K562 (cell line): ENCODE measurements around the gene NCOA1. TPM values are rescaled to one million over a fixed set of nuclear protein-coding genes. Genes with fewer than 3 reads are reported as not detected.

Experiments
- ATAC-seq: fragments of 200-7000 bp; cut with Tn5 transposase; 3 replicates; pipeline ENCODE4 v1.9.1; 2020; ENCODE audit warnings: moderate library complexity
- BruUV-seq: library from RNA; stranded (reverse); fragments of 400-500 nt; replicated peaks from 2 replicates; lab custom pipeline; 2021; lab: Mats Ljungman, UMichigan
- CTCF ChIA-PET: fragments of 300-600 bp; formaldehyde crosslinking; extraction: SDS; loops from one replicate; lab custom pipeline; 2021; ENCODE audit warnings: low intra/inter-chr PET ratio; lab: Yijun Ruan, JAX
- POLR2A ChIA-PET: fragments of 300-600, 350-650 bp; sonication (Branson Sonifier 250); formaldehyde crosslinking; extraction: SDS; loops from one replicate; lab custom pipeline; 2021; ENCODE audit warnings: antibody characterized with exemption, inconsistent platforms; lab: Yijun Ruan, JAX
- DNase-seq, 4 experiments: peaks; one replicate each; pipeline versions ENCODE4 v3.0.0 to v3.0.0-alpha.2; 2011 to 2018; ENCODE audit warnings: low spot score in 3 of 4, mixed read lengths in 3 of 4; ENCODE audit errors: extremely low read depth in 1 of 4
- FAIRE-seq: peaks from 2 replicates; lab custom pipeline; 2011; peaks lifted over from hg19 to GRCh38; lab: Jason Lieb, UNC
- H2AFZ ChIP-seq: 2 replicates; pipeline ENCODE4 v1.6.0; 2011; ENCODE audit warnings: low read depth, low read length, control low read depth, inconsistent platforms
- H3K27ac ChIP-seq: fragments of 200-600 bp; 3 replicates; pipeline ENCODE4 v1.8.0; 2011; ENCODE audit warnings: low read depth, mild to moderate bottlenecking, control low read depth, inconsistent platforms, low read length, moderate library complexity, mixed read lengths; ENCODE audit errors: extremely low read depth
- H3K27me3 ChIP-seq, 2 experiments: fragments of 300-600 bp in 1 of 2; 2 replicates in 1 of 2; 3 replicates in 1 of 2; pipeline versions ENCODE4 v1.6.0 to v1.8.0; 2011; ENCODE audit warnings: inconsistent platforms in 2 of 2, low read length in 2 of 2, mild to moderate bottlenecking in 1 of 2, mixed read lengths in 1 of 2, moderate library complexity in 1 of 2; ENCODE audit not compliant: control insufficient read depth in 2 of 2, insufficient read depth in 2 of 2
- H3K36me3 ChIP-seq: fragments of 300-600 bp; 3 replicates; pipeline ENCODE4 v1.8.0; 2011; ENCODE audit warnings: mild to moderate bottlenecking, low read length, inconsistent platforms; ENCODE audit not compliant: control insufficient read depth, insufficient read depth
- H3K4me1 ChIP-seq, 2 experiments: fragments of 200-600 bp in 1 of 2; replicated peaks in 1 of 2; 2 replicates in 1 of 2; 3 replicates in 1 of 2; pipeline versions ENCODE4 v1.5.1 to v1.8.0; 2011; ENCODE audit warnings: inconsistent platforms in 2 of 2, low read length in 2 of 2, mild to moderate bottlenecking in 1 of 2, mixed read lengths in 1 of 2, moderate library complexity in 1 of 2; ENCODE audit not compliant: control insufficient read depth in 2 of 2, insufficient read depth in 2 of 2
- H3K4me2 ChIP-seq: 2 replicates; pipeline ENCODE4 v1.6.1; 2011; ENCODE audit warnings: low read length, control low read depth, inconsistent platforms, mixed read lengths; ENCODE audit not compliant: insufficient read depth
- H3K4me3 ChIP-seq: fragments of 200-600 bp; sonication (generic), shearing (Covaris generic); 2 replicates; pipeline ENCODE4 v1.5.1; 2016; ENCODE audit warnings: control low read depth, inconsistent platforms
- H3K79me2 ChIP-seq: fragments of 200-600 bp; 3 replicates; pipeline ENCODE4 v1.8.0; 2011; ENCODE audit warnings: low read length, inconsistent platforms; ENCODE audit not compliant: control insufficient read depth, insufficient read depth
- H3K9ac ChIP-seq, 2 experiments: 2 replicates each; pipeline versions ENCODE4 v1.6.0 to v1.6.1; 2011; ENCODE audit warnings: low read depth in 2 of 2, low read length in 2 of 2, control low read depth in 1 of 2, inconsistent platforms in 1 of 2, mild to moderate bottlenecking in 1 of 2, mixed read lengths in 1 of 2; ENCODE audit not compliant: insufficient read depth in 1 of 2
- H3K9me1 ChIP-seq: one replicate; pipeline ENCODE4 v1.6.0; 2011; ENCODE audit warnings: inconsistent platforms, mild to moderate bottlenecking, low read length, moderate library complexity; ENCODE audit not compliant: control insufficient read depth, insufficient read depth
- H3K9me3 ChIP-seq: replicated peaks from 2 replicates; pipeline ENCODE4 v1.5.1; 2011; ENCODE audit warnings: low read depth, low read length, inconsistent platforms; ENCODE audit not compliant: control insufficient read depth, insufficient read depth
- H4K20me1 ChIP-seq: replicated peaks from 2 replicates; pipeline ENCODE4 v1.6.1; 2011; ENCODE audit warnings: low read length, inconsistent platforms, mixed read lengths; ENCODE audit not compliant: control insufficient read depth, insufficient read depth
- BMI1 ChIP-seq: fragments of 150-350 bp; IDR thresholded peaks from 2 replicates; pipeline ENCODE4 v1.6.1; 2014; ENCODE audit warnings: low read length
- GATAD2B ChIP-seq: fragments of 450-650 bp; IDR thresholded peaks from 2 replicates; pipeline ENCODE4 v1.6.1; 2017; ENCODE audit warnings: mild to moderate bottlenecking, borderline replicate concordance
- NFRKB ChIP-seq: fragments of 450-650 bp; IDR thresholded peaks from 2 replicates; pipeline ENCODE4 v1.6.1; 2016; ENCODE audit warnings: low read depth
- SP2 ChIP-seq: IDR thresholded peaks from 2 replicates; pipeline ENCODE4 v1.6.1; 2011; ENCODE audit warnings: mild to moderate bottlenecking, low read depth, low read length, moderate library complexity; ENCODE audit not compliant: poor library complexity, severe bottlenecking; ENCODE audit errors: extremely low read depth
- SRSF3 ChIP-seq: fragments of 200-400 bp; formaldehyde crosslinking; IDR thresholded peaks from 2 replicates; pipeline ENCODE4 v1.6.1; 2016; ENCODE audit warnings: mild to moderate bottlenecking, low read length, moderate library complexity; ENCODE audit not compliant: insufficient read depth
- SUPT5H ChIP-seq: fragments of 450-650 bp; IDR thresholded peaks from 2 replicates; pipeline ENCODE4 v1.6.1; 2016
- TCF7L2 ChIP-seq: fragments of 150-350 bp; IDR thresholded peaks from 2 replicates; pipeline ENCODE4 v1.6.1; 2016; ENCODE audit warnings: low read depth, mild to moderate bottlenecking, low read length, moderate library complexity
- ZNF444 ChIP-seq: fragments of 250-450 bp; sonication (Bioruptor Pico); IDR thresholded peaks from 2 replicates; pipeline ENCODE4 v1.4.0; 2020; ENCODE audit warnings: mild to moderate bottlenecking, moderate library complexity
- WGBS: fragments of 100-300 bp; shearing (Covaris generic); methylation state at CpG from one replicate; pipeline ENCODE4 v1.1.6; 2016; ENCODE audit warnings: low coverage, mixed read lengths; ENCODE audit not compliant: insufficient coverage; ENCODE audit errors: missing lambda C conversion rate; 5-methylcytosine and 5-hydroxymethylcytosine counted together
- in situ Hi-C: fragments of 300-500 bp; cut with MboI; formaldehyde crosslinking; loops from 4 replicates; pipeline ENCODE4 v1.15.0; 2018; ENCODE audit warnings: inconsistent platforms, mixed read lengths
- intact Hi-C: fragments of 100-400 bp; cut with micrococcal nuclease; formaldehyde crosslinking; loops from 2 replicates; pipeline ENCODE4 v1.14.2; 2022
- polyA plus RNA-seq, 8 experiments: library from polyadenylated mRNA; depleted of rRNA in 4 of 8; stranded (reverse) in 5 of 8; unstranded in 3 of 8; fragments of >200 nt; fragmentation: Nextera tagmentation in 2 of 8; fragmentation: Illumina TruSeq in 1 of 8; extraction: Ambion mirVana in 2 of 8; extraction: Trizol in 1 of 8; gene quantifications; 2 replicates each; pipeline versions ENCODE4 v1.2.1 to v1.2.3, GENCODE V29; 2011 to 2014; ENCODE audit warnings: inconsistent platforms in 1 of 8, missing spikeins in 1 of 8
- total RNA-seq, 7 experiments: library from RNA; depleted of rRNA in 6 of 7; stranded (reverse); fragments of >200 nt in 6 of 7; fragmentation: Illumina TruSeq in 2 of 7; extraction: Trizol in 2 of 7; gene quantifications; 2 replicates each; pipeline versions ENCODE4 v1.2.1 to v1.2.3, GENCODE V29; 2011 to 2021; ENCODE audit warnings: low replicate concordance in 1 of 7
- TF ChIP-seq, protein P1 (sequence below): sonication (generic); formaldehyde crosslinking; IDR thresholded peaks from 2 replicates; pipeline ENCODE4 v1.8.0; 2022; ENCODE audit warnings: mild to moderate bottlenecking, missing genetic modification reagents
- TF ChIP-seq, protein P2 (sequence below): fragments of 250-450 bp; sonication (Bioruptor Pico); IDR thresholded peaks from 2 replicates; pipeline ENCODE4 v1.9.0; 2021; ENCODE audit warnings: mild to moderate bottlenecking, inconsistent platforms

The NCOA1 gene
- total and polyA plus RNA-seq, 9 of the 15 experiments (the other 6 are each of a cell fraction or from before 2014, with no cell fraction given), result 4.9 to 25.7 (median 17.0) TPM

DNA sequence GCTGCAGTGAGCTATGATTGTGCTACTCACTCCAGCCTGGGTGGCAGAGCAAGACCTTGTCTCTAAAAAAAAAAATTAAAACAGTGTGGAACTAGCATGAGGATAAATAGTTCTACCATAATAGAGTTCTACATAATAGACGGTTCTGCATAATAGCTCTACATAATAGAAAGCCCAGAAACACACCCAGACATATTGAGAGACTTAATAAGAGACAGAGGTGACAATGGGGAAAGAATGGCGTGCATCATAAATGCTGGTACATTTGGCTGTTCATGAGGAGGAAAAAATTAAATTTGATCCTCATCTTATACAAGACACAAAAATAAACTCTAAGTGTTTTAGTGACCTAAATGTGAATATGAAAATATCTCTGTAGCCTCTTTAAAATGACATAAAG is 243.7 kb downstream of the NCOA1 start:
- H4K20me1 ChIP-seq, result no peaks in the 10 kb centered on the region
- peaks cover 3% of the 10 kb centered on the region; the same call in 1 of the 3 replicates for H3K36me3 ChIP-seq
- ATAC-seq (no peak), DNase-seq (no peak), FAIRE-seq (no peak)
- intact Hi-C loops (no loop called here), in situ Hi-C loops (no loop called here)
- H3K27ac ChIP-seq, result no peak overlapping the region
- no peak overlapping the region for H2AFZ ChIP-seq
- H3K4me1 ChIP-seq, result no peaks in the 10 kb centered on the region
- ChIA-PET POLR2A (interaction anchor here (0.7 kb wide), 2 partner anchors 9 to 752 kb away, joined by 3 read pairs; no protein-coding TSS in a partner anchor), CTCF (no interaction called here)
- no TSS peak for BruUV-seq
- 68% methylated on average over 2 of the region's 2 CpGs for WGBS
- H3K9me3 ChIP-seq, result no peaks in the 10 kb centered on the region
- H3K27me3 ChIP-seq, result no peaks in the 10 kb centered on the region
- TF ChIP-seq, protein P1, sequence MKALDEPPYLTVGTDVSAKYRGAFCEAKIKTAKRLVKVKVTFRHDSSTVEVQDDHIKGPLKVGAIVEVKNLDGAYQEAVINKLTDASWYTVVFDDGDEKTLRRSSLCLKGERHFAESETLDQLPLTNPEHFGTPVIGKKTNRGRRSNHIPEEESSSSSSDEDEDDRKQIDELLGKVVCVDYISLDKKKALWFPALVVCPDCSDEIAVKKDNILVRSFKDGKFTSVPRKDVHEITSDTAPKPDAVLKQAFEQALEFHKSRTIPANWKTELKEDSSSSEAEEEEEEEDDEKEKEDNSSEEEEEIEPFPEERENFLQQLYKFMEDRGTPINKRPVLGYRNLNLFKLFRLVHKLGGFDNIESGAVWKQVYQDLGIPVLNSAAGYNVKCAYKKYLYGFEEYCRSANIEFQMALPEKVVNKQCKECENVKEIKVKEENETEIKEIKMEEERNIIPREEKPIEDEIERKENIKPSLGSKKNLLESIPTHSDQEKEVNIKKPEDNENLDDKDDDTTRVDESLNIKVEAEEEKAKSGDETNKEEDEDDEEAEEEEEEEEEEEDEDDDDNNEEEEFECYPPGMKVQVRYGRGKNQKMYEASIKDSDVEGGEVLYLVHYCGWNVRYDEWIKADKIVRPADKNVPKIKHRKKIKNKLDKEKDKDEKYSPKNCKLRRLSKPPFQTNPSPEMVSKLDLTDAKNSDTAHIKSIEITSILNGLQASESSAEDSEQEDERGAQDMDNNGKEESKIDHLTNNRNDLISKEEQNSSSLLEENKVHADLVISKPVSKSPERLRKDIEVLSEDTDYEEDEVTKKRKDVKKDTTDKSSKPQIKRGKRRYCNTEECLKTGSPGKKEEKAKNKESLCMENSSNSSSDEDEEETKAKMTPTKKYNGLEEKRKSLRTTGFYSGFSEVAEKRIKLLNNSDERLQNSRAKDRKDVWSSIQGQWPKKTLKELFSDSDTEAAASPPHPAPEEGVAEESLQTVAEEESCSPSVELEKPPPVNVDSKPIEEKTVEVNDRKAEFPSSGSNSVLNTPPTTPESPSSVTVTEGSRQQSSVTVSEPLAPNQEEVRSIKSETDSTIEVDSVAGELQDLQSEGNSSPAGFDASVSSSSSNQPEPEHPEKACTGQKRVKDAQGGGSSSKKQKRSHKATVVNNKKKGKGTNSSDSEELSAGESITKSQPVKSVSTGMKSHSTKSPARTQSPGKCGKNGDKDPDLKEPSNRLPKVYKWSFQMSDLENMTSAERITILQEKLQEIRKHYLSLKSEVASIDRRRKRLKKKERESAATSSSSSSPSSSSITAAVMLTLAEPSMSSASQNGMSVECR, result no peak
- TF ChIP-seq ZNF444 (no peak), BMI1 (no peak), GATAD2B (no peak), SP2 (no peak), TCF7L2 (no peak), NFRKB (no peak), SUPT5H (no peak), SRSF3 (no peak)
- TF ChIP-seq, protein P2, sequence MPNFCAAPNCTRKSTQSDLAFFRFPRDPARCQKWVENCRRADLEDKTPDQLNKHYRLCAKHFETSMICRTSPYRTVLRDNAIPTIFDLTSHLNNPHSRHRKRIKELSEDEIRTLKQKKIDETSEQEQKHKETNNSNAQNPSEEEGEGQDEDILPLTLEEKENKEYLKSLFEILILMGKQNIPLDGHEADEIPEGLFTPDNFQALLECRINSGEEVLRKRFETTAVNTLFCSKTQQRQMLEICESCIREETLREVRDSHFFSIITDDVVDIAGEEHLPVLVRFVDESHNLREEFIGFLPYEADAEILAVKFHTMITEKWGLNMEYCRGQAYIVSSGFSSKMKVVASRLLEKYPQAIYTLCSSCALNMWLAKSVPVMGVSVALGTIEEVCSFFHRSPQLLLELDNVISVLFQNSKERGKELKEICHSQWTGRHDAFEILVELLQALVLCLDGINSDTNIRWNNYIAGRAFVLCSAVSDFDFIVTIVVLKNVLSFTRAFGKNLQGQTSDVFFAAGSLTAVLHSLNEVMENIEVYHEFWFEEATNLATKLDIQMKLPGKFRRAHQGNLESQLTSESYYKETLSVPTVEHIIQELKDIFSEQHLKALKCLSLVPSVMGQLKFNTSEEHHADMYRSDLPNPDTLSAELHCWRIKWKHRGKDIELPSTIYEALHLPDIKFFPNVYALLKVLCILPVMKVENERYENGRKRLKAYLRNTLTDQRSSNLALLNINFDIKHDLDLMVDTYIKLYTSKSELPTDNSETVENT (CRISPR knock-in tag), result no peak
- no peaks in the 10 kb centered on the region for H3K79me2 ChIP-seq
- H3K9me1 ChIP-seq, result no peaks in the 10 kb centered on the region
- H3K9ac ChIP-seq, result no peak overlapping the region
- H3K4me3 ChIP-seq, result no peak overlapping the region
- H3K4me2 ChIP-seq, result no peak overlapping the region
